HEK293T (cell line): ENCODE measurements around the gene ANKZF1.

Experiments used
- CTCF ChIA-PET: fragments of 350-600 bp; formaldehyde crosslinking; extraction: SDS; loops from one replicate; lab custom pipeline; 2021; ENCODE audit warnings: antibody characterized with exemption, inconsistent platforms; lab: Yijun Ruan, JAX
- POLR2A ChIA-PET: fragments of 350-600 bp; formaldehyde crosslinking; extraction: SDS; loops from one replicate; lab custom pipeline; 2020; ENCODE audit warnings: antibody characterized with exemption, inconsistent platforms; lab: Yijun Ruan, JAX
- DNase-seq: peaks from one replicate; pipeline ENCODE4 v3.0.0; 2012; ENCODE audit warnings: mixed read lengths; ENCODE audit errors: extremely low spot score
- ARNT ChIP-seq: fragments of 450-650 bp; IDR thresholded peaks from 2 replicates; pipeline ENCODE4 v1.6.1; 2017; ENCODE audit warnings: mild to moderate bottlenecking
- BHLHE40 ChIP-seq: fragments of 450-650 bp; IDR thresholded peaks from 2 replicates; pipeline ENCODE4 v1.6.1; 2016; ENCODE audit warnings: mild to moderate bottlenecking, moderate library complexity, borderline replicate concordance
- CTBP1 ChIP-seq: fragments of 450-650 bp; IDR thresholded peaks from 2 replicates; pipeline ENCODE4 v1.6.1; 2016; ENCODE audit warnings: borderline replicate concordance
- ELF4 ChIP-seq: fragments of 450-650 bp; IDR thresholded peaks from 2 replicates; pipeline ENCODE4 v1.6.1; 2017; ENCODE audit warnings: antibody characterized with exemption
- FOXA1 ChIP-seq: fragments of 450-650 bp; IDR thresholded peaks from 2 replicates; pipeline ENCODE4 v1.6.1; 2016; ENCODE audit warnings: mild to moderate bottlenecking
- FOXK2 ChIP-seq: fragments of 450-650 bp; IDR thresholded peaks from 2 replicates; pipeline ENCODE4 v1.6.1; 2016; ENCODE audit warnings: mild to moderate bottlenecking
- FOXM1 ChIP-seq: fragments of 450-650 bp; IDR thresholded peaks from 2 replicates; pipeline ENCODE4 v1.6.1; 2017; ENCODE audit warnings: mild to moderate bottlenecking, borderline replicate concordance
- HDGF ChIP-seq: fragments of 450-650 bp; IDR thresholded peaks from 2 replicates; pipeline ENCODE4 v1.6.1; 2017; ENCODE audit warnings: antibody characterized with exemption, borderline replicate concordance
- L3MBTL2 ChIP-seq: fragments of 450-650 bp; conservative IDR thresholded peaks from 2 replicates; pipeline ENCODE4 v1.6.1; 2016; ENCODE audit warnings: mild to moderate bottlenecking
- LEF1 ChIP-seq: fragments of 450-650 bp; IDR thresholded peaks from 2 replicates; pipeline ENCODE4 v1.6.1; 2017; ENCODE audit warnings: mild to moderate bottlenecking, borderline replicate concordance
- NFRKB ChIP-seq: fragments of 450-650 bp; IDR thresholded peaks from 2 replicates; pipeline ENCODE4 v1.6.1; 2016; ENCODE audit warnings: mild to moderate bottlenecking, moderate library complexity
- PKNOX1 ChIP-seq: fragments of 450-650 bp; IDR thresholded peaks from 2 replicates; pipeline ENCODE4 v1.6.1; 2016
- SP1 ChIP-seq: fragments of 450-650 bp; IDR thresholded peaks from 2 replicates; pipeline ENCODE4 v1.6.1; 2017
- SUZ12 ChIP-seq: fragments of 450-650 bp; IDR thresholded peaks from 2 replicates; pipeline ENCODE4 v1.6.1; 2016; ENCODE audit warnings: mild to moderate bottlenecking
- TARDBP ChIP-seq: fragments of 450-650 bp; IDR thresholded peaks from 2 replicates; pipeline ENCODE4 v1.6.1; 2016
- ZNF384 ChIP-seq: fragments of 450-650 bp; IDR thresholded peaks from 2 replicates; pipeline ENCODE4 v1.6.1; 2016

The ANKZF1 gene

GRCh38 chr2:219210886-219211362 is 18.7 kb upstream of the ANKZF1 start:
- ChIA-PET CTCF (interaction anchor here (0.5 to 1.1 kb wide), 2 partner anchors 40 to 51 kb away, joined by 3 to 5 read pairs; no protein-coding TSS in a partner anchor), POLR2A (interaction anchor here (1.2 kb wide), 1 partner anchor 34 kb away, joined by 4 read pairs; the partner anchor contains the start of gene CNPPD1)
- TF ChIP-seq TARDBP, result no peak
- DNase-seq, result no peak

DNA sequence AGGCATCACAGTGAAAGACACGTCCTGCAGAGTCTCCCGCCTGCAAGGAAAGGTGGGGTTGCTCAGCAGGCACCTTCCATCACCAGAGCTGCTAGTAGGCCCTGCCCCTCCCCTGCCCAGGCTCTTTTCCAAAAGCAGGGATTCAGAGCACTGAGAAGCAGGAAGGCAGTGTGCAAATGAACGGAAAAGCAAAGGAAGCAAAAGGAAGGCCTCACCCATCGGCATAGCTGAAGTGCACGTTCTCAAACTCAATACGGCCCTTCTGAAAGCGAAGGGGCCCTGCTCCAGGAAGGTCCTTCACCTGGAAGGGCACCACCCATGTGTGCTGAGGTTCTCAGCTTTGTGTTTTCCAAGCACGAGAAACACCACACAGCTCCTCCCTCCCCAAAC is 16.6 kb upstream of the ANKZF1 start:
- ChIA-PET CTCF (no interaction called here), POLR2A (no interaction called here)
- TF ChIP-seq CTBP1 (no peak), TARDBP (no peak), ARNT (no peak), FOXK2 (no peak), ZNF384 (no peak), NFRKB (no peak), SUZ12 (no peak), HDGF (no peak), PKNOX1 (no peak), BHLHE40 (no peak), FOXM1 (no peak), FOXA1 (no peak), SP1 (no peak), LEF1 (no peak)
- no peak for DNase-seq

DNA sequence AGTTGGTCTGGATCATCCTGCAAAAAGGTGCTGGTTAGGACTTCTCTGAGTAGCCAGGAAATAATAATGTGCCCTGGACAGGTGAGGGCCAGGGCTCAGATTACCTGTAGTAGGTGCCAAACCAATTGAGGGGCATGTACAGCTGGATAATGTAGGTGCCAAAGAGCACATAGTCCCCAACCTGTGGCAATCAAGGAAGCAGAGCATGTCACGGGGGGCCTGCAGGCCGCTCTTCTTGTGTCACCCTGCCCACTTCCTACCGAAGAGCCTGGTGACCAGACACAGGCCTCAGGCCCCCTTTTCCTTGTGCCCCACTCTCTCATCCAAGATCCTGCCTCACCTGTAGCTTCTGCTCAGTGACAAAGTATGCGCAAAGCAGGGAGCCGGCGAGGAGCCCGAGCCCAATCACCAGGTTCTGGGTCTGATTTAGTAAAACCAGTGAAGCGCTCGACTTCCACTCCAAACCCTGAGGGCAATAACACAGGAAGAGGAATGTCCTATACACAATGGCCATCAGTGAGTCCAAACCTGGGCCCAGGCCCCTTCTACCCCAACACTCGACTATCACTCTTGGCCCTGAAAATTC is 16.0 kb upstream of the ANKZF1 start:
- no peak for TF ChIP-seq FOXK2
- TF ChIP-seq LEF1, result no peak
- TF ChIP-seq ARNT, result no peak
- TF ChIP-seq FOXA1, result no peak
- TF ChIP-seq HDGF, result no peak
- no peak for TF ChIP-seq ZNF384
- no peak for TF ChIP-seq FOXM1
- no peak for TF ChIP-seq L3MBTL2
- TF ChIP-seq ELF4, result no peak
- TF ChIP-seq SP1, result no peak
- no peak for TF ChIP-seq BHLHE40
- no peak for TF ChIP-seq TARDBP
- TF ChIP-seq PKNOX1, result no peak
- no peak for TF ChIP-seq NFRKB
- CTCF ChIA-PET, result no interaction called here
- POLR2A ChIA-PET, result no interaction called here
- no peak for DNase-seq

DNA sequence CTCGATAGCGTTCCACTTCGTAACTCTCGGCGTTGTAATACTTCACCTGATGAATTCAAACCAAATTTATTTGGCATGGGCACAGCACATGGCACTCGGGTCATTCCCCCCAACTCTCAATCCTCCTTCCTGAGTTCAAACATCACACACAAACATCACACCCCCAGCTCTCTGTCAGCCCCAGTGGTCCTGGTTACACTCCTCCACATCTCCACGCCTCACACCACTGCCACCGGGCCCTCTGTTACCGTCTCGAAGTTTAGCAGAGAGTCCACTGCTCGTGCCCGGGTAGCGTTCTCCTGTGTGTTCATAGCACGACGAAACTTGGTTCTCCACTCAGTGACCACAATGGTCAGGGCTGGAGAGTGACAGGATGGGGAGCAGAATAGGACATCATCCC is 15.5 kb upstream of the ANKZF1 start:
- POLR2A ChIA-PET, result interaction anchor here (0.7 to 0.9 kb wide), 2 partner anchors 16 to 153 kb away, joined by 3 read pairs; no protein-coding TSS in a partner anchor
- DNase-seq, result no peak

GRCh38 chr2:219214786-219215185 is 14.8 kb upstream of the ANKZF1 start:
- ChIA-PET CTCF (no interaction called here), POLR2A (interaction anchor here (0.7 to 1.1 kb wide), 3 partner anchors 8 to 152 kb away, joined by 3 to 4 read pairs (median 3); partner anchors contain the start of gene ZFAND2B)
- no peak for DNase-seq
- no peak for TF ChIP-seq FOXA1
- TF ChIP-seq LEF1, result no peak
- TF ChIP-seq ARNT, result no peak
- TF ChIP-seq L3MBTL2, result no peak
- no peak for TF ChIP-seq ZNF384
- TF ChIP-seq SUZ12, result no peak
- TF ChIP-seq FOXM1, result no peak
- no peak for TF ChIP-seq SP1
- TF ChIP-seq FOXK2, result no peak

More for the DNA sequence above, 15.5 kb upstream of the ANKZF1 start:
- no peak for TF ChIP-seq BHLHE40
- CTCF ChIA-PET, result no interaction called here

GRCh38 chr2:219215871-219216534 is 13.6 kb upstream of the ANKZF1 start:
- ChIA-PET POLR2A (interaction anchor here (0.8 kb wide), 1 partner anchor 9 kb away, joined by 6 read pairs; the partner anchor contains the start of gene ZFAND2B), CTCF (no interaction called here)
- TF ChIP-seq PKNOX1 (no peak), HDGF (no peak), ZNF384 (no peak), NFRKB (no peak), LEF1 (no peak), L3MBTL2 (no peak), TARDBP (no peak), BHLHE40 (no peak), SUZ12 (no peak), FOXA1 (no peak), SP1 (no peak), ARNT (no peak), ELF4 (no peak), FOXK2 (no peak), FOXM1 (no peak)
- DNase-seq, result no peak
